Brain pericyte (primary cell): ENCODE measurements around the gene CADM1.

Experiments used
- DNase-seq: peaks from one replicate; pipeline ENCODE4 v3.0.0-alpha.2; 2012; ENCODE audit warnings: low read depth, low spot score

Gene CADM1

DNA sequence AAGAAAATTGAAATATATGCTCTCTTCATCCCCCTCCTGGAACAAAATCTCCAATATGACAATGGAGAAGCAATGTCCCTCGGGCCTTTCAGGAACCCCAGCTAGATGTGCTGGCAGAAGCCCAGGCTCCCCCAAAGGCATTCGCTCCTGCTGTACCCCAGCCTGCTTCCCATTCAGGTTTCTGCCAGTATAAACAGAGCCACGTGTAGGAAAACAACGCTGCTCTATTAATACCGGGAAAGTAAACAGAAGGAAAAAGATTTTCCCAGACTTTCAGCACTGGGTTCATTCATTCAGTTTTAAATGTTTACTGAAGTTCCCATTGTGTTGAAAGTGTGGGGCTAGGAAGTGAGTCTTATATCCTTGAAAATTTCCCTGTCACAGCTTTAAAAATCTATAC, 147.1 kb downstream of the CADM1 start:
- DNase-seq = no peak

DNA sequence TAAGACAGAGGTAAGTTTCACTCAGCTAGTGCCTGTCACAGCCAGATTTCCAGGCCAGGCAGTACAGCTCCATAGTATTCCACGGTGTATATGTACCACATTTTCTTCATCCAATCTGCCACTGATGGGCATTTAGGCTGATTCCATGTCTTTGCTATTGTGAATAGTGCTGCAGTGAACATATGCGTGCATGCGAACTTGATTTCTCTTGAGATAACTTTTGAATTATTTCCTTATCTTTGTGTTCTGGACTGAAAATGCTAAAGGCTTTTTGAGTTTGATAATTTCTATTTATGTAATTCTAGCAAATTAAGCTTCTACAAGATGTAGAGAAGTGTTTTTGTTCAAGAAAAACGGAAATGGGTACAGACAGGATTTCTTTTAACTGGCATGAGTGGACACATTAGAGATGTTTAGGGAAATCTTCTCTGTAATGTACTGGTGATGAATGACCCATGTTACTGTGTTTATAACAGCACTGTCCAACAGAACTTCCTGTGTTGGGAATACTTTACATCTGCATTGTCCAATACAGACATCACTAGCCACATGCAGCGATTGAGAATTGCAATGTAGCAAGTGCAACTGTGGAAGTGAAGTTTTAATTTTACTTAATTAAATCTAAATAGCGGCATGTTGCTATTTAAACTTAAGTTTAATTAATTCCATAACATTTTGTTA, 151.3 kb downstream of the CADM1 start:
- DNase-seq = no peak

DNA sequence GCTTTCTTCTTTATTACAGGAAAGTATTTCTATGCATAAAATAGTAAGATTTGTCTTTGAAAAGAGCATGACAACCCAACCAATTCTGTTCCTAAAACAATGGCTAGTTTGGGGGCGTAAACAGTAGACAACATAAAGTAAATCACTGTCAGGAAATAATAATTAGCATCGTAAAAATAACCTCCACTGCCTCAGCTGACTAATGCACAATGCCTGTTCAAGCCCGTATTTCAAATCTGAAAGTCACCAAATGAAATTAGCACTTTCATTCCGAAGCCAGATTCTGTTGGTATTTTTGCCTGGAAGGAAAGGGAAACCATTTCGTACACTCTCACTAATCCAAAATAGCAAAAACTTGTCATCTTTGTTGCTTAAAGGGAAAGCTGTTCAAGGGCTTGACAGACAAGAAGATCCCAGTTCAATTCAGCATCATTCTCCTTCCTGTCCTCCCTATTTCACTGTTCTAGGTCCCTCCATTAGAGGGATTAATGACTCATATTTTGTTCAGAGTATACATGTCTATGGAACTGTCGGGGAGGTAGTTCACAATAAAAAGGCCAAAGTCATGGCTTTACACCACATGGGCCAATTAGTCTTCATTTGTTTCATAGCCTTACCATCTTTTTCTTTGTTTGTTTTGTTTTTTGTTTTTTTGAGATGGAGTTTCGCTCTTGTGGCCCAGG, 154.7 kb downstream of the CADM1 start:
- no peak for DNase-seq

DNA sequence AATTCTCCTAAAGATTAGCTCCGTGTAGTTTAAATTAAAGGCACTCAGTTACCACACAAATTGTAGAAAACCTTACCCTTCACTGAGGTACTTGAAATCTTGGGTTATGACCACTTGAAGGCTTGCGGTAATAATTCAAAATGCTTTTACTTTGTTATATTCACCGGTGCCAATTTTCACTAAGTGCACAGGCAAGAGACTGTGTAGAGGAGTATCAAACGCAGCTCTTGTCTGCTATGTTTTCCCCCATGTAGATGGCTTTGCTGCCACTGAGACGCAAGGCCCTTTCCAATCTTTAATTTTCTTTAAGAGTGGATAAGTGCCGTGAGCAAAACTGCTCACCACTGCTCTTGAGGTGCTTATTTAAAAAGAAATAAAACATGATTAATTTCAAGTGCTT, 155.8 kb downstream of the CADM1 start:
- no peak for DNase-seq

DNA sequence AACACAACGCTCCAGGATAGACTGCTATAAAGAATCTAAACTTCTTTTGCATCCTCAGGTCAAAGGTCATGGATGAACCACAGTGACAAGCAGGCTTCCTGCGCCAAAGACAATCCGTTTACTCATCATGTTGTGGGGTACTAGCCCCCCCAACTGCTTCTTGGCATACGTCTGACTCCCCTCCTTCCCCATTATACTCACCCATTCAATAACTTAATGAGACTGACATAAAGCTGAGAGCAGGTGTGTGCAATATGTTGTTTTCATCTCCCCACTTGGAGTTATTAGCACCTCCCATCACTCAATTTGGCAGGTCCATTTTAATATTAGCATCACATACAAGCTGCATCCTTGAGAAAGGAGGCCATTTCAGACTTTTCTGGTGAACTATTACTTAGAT, 157.1 kb downstream of the CADM1 start:
- no peak for DNase-seq

DNA sequence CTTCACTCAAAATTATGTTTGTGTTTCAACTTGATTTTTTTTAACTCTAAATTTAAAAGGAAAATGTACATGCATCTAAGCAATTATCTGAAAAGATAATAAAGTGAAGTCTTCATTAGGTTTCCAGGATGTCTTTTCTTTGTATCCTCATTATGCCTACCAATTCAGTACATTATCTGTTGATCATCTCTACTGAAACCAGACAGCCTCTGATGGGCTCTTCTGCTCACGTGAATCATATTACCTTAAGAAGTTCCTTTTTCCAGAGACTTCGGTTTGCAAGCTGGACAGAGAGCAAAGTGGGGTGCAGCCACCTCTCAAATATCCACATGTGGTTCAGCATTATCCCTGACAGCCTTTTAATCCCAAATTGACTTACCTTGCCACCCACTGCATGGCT, 158.4 kb downstream of the CADM1 start:
- DNase-seq = no peak

DNA sequence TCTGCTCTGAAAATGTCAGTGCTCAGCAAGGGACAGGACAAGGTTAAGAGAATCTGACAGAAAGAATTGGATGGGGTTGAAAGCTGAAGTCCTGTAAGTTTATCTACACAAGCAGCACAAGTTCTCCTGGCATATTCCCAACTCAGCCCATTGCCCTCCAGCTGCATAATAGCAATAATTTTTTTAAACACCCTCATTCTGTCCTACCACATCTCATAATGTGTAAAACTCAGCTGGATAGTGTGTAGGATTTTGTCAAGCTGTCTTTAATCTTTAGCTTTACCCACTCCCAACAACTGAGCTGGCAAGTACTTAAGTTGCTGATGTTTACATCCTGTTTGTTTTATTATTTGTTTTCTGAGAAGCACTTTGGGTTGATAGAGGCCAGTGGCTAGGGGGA, 158.9 kb downstream of the CADM1 start:
- no peak for DNase-seq

DNA sequence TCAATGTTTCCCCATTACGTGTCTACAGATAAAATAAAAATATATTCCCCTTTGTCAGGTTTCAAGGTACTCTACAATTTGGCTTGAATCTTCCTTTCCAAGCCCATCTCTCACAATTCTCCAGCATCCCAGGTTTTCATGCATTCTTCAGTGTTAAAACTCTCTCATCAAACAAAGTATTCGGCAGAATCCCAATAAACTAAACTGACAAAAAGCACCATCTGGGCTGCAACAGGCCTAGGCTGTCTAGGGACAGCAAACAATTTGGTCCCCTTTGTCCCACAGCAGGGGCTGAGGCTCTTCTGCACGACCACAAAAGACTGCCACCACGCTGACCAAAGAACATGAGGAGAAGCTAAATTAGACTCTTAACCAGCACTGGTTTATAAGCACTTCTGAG, 159.4 kb downstream of the CADM1 start:
- no peak for DNase-seq

DNA sequence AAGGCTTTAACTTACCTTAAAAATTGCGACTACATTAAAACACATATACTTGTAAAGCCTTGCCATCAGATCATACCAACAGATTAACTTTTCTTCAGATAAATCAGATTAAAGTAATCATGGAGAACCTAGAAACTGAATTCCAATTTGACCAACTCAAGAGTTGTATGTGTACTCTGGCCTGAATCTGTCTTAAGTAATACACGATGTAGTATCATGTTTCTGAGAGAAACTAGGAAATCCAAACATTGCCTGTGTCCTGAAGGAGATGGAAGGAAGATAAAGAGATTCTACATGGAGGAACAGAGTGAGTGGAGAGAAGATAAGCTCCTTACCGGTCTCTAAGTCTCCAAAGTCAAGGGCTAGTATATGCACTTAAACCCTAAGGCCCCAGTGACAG, 162.1 kb downstream of the CADM1 start:
- no peak for DNase-seq

DNA sequence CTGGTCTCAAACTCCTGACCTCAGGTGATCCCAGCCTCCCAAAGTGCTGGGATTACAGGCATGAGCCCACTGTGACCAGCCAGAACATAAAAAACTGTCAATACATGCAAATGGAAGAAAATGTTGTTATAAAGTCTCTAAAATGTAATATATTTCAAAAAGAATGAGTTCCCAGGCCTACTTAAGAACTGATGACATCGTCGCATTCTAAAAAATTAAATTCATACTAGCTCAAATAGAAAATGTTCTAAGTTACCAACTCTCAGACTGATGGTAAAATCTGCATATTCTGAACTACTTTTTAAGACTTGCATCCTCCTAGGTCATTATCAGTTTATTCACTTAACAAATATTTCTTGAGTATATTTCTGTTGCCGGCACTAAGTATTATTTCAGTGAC, 163.3 kb downstream of the CADM1 start:
- DNase-seq = no peak

DNA sequence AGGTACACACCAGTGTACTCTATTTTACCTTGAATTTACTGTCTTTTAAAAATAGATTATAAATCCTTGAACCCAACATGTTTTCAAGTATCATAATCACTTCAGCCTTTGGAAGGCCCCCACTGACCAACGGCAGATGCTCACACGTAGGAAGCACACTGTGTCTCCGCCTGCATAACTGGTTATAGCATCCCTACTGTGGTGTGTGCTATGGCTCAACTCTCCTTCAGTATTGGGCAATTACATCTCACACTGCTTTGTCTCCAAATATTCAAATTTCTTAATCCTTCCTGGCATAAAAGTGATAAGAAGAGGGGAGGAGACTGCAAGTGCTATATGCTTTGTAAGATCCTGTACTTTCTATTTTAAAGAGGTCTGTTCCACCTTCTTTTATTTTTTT, 165.7 kb downstream of the CADM1 start:
- no peak for DNase-seq

DNA sequence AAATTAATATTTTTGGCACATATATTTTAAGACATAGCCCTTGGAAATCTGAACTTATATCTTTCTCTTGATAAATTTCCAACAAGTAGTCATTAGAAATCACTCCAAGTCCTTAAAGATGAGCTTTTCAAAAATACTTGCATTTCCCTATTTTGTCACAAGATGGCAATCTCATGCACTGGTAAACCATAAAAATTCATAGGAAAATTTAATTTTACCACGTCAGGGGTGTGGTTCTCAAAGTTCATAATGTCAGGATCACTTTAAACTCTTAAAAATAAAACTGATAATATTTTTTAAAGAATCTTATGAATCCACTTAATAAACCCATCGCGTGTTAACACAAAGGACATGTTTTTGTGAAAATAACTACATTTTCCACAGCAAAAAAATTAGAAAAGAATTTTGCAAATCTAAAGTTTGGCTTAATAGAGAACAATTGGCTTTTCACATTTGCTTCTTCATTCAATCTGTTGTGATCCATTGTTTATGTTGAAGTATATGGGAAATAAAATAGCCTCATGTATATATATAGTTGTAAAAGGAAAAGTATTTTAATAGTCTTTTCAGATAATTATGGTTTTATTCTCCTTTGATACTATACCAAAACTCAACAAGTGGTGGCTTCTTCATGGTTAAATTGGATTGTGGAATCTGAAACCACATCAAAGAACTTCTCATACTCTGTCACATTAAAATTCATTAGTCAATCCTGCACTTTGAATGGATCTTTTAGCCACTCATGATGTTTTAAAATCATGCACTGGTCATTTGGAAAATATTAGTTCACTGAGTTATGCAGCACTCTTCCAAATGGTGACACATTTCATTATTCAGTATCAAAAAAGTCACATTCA, 169.1 kb downstream of the CADM1 start:
- DNase-seq = no peak

DNA sequence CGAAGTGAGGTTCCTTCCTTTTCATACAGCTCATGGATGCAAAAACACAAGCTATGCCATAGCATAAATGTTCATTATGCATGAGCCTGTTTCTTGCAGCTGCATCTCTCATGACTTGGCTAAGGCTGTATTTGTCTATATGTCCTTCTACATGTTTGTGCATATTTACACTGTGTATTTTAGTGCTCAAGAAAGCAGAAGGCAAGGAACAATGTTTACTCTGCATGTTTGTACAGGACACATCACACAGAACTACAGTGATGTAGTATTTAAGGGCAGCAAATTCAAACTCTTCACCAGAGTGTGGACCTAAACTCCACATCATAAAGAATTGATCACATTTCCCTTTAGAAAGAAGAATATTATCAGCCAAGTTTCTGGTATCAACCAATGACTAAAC, 170.3 kb downstream of the CADM1 start:
- DNase-seq = no peak

DNA sequence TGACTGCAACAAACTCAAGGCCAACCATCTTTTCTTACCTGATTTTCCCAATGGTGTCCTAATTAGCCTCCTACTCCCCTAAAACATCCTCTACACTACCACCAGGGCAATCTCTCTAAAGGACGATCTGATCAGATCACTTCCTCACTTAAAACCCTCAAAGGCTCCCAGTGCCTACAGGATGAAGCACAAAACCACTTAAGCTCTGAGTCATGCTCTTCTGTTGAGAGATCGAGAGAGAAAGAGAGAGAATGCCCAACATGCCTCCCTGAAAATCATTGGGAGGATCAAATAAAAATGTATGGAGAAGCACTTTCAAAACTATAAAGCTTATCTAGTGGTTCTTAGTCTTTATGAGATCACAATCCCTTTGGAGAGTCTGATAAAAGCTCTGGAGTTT, 171.1 kb downstream of the CADM1 start:
- DNase-seq = no peak

DNA sequence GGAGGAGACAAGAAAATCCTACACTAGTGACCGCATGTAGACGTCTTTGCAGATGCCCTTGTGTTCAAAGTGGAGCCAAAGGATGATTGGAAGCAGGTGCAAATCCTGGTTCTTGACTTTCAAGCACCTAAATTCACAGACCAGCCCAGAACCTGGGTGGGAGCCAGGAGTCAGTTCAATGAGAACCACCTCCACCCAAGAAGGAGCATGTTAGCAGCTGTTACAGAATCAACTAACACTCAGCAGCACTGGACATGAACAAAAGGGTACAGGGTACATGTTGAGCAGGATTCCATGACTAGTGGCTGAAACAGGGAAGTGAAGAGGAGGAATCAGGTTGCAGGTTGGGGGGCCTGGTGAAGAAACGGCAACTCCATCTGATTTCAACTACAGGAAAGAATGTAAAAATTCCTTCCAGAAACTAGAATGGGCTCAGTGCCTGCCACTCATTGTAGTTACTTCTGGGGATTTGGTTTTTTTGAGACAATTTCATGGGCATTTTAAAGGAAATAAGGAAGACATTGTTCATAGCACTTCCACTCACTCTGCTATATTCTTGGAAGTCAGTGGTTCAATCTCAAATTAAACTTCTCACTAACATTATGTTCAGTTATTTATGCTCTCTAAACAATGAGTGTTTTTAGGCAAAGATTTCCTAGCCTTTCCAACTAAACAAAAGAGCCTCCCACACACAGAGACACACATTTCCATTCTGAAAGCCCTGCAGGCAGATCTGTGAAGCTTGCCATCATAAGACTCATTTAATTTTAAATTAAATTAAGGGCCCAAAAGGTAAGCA, 173.3 kb downstream of the CADM1 start:
- no peak for DNase-seq

DNA sequence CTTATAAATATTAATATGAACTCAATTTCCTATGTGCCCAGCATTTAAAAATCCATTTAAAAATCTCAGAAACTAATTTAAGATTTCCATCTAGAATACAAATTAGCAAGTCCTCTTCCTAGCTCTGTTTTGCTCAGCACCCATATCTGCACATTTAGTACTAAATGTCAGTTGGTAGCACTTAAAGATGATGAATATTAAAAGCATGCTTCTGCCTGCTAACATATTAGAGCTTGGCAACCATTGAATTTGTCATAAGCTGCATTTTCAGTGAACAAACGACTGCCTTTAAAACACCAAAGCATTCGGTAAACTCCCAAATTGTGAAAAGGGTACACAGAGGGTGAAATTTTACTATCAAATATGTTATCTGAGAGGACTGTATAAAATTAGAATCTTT, 177.7 kb downstream of the CADM1 start:
- no peak for DNase-seq

DNA sequence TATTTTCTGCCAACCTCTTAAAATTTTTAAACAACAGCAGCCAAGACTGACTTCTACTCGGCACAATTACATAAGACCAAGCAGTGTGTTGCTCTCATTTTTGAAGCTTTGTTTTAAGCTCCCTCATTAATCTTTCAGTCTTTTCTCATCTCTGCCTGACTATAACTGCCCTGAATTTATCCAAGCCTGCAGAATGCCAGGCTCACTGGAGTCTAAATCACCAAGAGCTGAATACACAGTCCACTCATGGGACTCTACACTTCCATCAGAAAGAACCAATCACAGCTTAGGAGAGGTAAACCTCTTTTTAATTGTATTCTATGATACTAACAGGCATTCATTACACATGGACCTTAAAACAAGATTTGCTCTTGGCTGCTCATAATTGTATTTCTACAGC, 178.7 kb downstream of the CADM1 start:
- no peak for DNase-seq

DNA sequence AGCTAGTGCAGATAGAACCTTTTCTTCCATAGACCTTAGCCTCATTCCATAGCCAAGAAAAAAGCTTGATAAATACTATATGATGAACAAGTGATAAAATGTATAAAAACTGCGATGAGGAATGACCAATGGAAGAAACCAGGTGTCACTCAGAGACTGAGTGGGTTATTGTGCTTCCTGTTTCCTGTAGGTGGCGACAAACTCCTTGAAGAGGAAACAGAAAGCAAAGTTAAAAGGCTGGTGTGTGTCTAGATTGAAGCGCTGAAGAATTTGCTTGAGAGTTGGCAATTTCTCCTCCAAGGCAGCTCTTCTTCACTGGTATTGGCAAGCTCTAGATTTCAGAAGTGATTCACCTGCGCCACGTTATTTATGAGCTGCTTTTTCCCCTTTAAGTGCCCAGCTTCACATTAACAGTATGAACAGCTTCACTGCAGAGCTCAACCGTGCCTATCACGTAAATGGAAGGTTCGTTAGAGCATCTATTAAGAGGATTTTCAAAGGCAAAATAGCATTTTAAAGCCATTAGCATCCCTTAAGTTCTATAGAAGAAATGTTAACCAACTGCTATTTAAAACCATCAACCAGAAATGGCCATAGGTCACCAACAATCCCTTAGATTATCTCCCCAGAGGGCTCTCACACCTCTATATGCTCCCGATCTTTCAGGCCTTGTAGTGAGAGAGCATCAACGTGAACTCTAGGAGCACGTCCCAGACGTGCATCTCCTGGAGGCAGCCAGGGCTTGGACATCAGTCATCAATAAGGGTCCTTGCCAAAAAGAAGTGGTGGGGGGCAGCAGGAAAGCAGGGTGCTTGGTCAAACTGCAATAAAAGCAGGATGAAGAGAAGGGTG, 179.4 kb downstream of the CADM1 start:
- no peak for DNase-seq

DNA sequence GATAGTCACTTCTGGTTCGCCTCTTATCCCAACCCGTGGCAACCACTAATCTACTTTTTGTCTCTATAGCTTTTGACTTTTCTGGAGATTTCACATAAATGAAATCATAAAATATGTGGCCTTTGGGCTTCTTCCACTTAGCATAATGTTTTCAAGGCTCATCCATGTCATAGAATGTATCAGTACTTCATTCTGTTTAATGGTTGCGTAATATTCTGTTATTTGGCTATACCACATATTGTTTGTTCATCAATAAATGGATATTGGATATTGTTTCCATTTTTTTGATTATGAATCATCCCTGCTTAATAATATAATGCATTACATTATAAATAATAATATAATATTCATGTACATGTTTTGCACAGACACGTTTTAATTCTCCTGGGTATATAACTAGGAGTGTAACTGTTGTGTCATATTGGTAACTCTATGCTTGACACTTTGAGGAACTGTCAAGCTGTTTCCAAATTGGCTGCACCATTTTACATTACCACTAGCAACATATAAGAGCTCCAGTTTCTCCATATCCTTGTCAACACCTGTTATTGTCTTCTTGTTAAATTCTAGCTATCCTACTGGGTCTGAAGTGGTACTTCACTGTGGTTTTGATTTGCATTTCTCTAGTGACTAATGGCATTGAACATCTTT, 181.5 kb downstream of the CADM1 start:
- DNase-seq = no peak

DNA sequence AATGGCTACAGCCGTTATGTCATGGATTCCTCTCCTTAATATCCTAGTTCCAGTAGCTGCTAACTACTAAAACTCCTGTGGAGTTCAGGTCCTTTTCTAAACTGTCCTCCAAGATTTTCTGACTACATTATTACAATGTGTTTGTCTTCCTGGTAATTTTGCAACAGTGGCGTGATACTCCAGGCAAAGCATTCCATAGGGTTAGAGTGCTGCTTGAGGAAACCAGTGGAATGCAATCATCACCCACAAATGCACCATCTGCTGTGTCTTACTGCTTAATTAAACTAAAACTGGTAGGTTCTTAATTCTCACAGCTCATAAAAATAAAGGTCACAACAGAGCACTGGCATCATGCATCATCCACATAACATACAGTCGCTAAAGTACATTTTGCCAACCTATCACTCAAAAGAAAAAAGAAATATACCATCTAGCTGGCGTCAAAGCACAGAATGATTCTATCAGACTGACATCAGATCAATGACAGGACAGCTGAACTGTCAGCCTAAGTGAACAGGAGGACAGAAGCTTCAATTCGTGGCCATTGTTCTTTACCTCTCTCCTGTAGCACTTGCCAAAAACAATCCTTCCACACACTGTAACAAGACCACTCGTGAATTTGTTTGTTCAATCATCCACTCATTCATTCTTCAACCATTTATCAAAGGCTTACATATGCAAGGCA, 182.5 kb downstream of the CADM1 start:
- DNase-seq = no peak
